GM12874 (cell line): ENCODE measurements around the gene UGT2B7.

Source experiments
- CTCF ChIP-seq: IDR thresholded peaks from 2 replicates; pipeline ENCODE4 v1.5.1; 2011; ENCODE audit warnings: low read depth, mild to moderate bottlenecking, control low read depth, low read length, moderate library complexity; ENCODE audit not compliant: insufficient read depth

Gene UGT2B7

DNA sequence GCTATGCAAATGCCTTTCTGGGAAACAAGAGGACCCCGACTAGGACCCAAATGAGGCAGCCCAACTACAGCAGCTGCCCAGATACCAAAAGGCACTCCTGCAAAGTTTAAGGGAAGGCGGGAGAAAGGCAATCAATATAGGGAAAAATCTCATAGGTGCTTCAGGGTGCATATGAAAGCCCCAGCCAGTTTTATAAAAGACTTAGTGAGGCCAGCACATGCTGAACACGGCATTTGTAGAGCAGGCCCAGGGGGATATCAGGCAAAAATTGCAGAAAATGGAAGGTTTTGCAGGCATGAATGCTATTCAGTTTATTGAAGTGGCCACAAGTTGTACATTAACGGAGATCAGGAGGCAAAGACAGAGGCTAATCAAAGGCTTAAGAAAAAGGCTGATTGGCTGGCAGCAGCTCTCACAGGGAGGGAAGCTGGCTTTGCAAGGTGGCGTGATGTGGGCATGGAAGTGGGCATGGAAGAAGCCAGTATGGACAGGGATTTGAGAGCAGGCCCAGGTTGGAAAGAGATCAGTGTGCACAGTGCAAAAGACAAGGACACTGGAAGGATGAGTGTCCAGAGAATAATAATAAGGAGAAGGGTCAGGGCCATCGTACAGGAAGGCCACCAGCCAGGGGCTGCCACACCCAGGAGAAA lies 37.7 kb upstream of the UGT2B7 start:
- TF ChIP-seq CTCF: no peak

GRCh38 chr4:69060651-69061308 lies 35.5 kb upstream of the UGT2B7 start:
- no peak for TF ChIP-seq CTCF

DNA sequence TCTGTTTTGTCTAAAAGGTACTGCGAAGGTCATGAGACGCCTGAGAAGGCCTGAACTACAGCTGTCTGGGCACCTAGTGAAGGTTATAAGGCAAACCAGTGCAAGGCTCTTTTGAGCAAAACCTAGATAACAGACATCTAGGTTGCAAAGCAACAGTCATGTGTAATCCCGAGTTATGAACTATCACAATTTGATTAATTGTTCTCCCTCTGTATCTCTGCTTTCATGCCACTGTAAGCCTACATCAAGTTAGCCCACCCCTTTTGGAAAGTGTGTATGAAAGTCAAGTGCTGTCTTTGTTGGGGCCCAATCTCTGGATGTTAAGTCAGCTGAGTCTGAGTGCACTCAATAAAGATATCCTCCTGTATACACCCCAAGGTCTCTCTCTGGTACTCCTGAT lies 31.9 kb upstream of the UGT2B7 start:
- TF ChIP-seq CTCF: no peak

DNA sequence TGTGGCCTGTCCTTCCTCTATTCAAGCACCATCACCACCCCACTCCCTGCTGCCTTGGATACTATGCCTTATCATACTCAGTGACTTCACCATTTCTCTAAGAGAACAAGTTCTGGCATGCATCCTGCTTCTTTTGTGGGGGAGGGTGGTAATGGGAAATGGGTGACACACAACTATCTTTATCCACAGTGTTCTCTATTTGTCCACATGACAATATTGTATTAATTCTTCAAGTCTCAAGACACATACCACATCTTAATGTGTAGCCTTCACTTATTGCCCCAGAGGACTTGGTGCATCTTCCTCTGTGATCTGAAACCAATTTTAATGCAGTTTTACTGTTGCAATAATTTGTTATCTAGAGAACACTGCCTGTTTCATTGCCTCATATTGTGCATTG lies 29.3 kb upstream of the UGT2B7 start:
- TF ChIP-seq CTCF: no peak

GRCh38 chr4:69069085-69069484 lies 27.2 kb upstream of the UGT2B7 start:
- no peak for TF ChIP-seq CTCF

DNA sequence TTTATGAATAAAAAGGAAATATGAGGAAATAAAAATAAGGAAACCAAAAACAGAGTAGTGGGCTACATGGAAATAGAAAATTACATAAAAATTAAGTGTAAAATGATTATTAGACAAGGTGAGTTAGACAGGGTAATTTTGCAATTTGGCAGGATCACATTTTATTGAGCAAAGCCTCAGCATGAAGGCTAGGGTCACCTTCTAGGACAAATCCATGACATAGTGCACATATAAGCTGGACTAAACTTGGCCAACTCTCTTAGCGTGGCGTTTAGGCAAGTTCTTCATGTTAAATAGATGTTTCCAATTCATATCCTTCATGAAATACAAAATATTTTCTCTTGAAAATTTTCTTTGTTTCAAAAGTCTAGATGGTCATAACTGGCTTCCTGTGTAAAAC lies 25.7 kb upstream of the UGT2B7 start:
- no peak for TF ChIP-seq CTCF

DNA sequence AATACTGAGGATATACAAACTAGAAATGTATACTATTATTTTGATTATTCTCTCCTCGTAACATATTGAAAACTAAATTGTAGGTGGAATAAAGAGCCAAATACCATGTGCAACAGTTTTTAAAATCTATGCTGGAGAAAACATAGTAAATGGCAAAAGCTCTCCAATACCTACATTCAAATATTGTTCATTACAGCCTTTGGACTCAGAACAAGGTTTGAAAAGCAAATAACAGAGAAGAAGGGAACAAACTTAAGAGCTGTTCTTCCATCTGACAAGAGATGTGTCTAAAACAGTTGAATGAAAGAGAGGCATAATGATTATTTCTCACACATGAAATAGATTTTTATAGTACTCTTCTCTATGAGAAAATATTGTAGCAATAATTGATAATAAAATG lies 25.0 kb upstream of the UGT2B7 start:
- TF ChIP-seq CTCF: no peak
